Measurements from ENCODE around the gene AMZ1.

DNA sequence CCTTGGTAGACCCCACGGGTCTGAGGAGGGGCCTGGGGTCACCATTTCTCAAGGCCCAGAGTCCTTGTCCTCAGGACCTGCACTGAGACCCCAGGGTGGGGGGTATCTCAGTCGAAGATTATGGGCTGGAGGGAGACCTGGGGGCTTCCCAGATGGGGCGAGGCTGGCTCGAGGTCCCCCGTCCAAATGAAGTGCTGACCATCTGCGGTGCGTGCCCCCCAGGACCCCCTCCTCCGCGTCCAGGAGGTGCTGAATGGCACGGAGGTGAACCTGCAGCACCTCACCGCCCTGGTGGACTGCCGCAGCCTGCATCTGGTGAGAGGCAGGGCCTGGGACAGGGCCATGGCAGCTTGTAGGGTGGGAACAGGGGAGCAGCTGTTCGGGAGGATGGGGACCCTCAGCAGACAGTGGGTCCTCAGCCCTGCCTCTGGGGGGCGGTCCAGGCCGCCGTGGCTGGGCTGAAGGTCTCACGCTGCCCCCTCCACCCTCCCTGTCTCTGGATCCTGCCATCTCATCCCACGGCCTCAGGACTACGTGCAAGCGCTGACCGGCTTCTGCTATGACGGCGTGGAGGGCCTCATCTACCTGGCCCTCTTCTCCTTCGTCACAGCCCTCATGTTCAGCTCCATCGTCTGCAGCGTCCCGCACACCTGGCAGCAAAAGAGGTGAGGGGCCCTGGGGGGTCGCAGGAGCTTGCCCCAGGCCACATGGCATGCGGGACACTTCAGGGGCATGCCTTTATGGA is 32.0 kb upstream of the AMZ1 start:
- TF ChIP-seq CHD2 (IDR thresholded peaks at IDR 0.05; ENCODE audit: borderline replicate concordance, low read depth, low read length): no peak
- no peak for TF ChIP-seq TCF12 (IDR thresholded peaks at IDR 0.05; ENCODE audit: low read depth, low read length)
- TF ChIP-seq, protein P1, sequence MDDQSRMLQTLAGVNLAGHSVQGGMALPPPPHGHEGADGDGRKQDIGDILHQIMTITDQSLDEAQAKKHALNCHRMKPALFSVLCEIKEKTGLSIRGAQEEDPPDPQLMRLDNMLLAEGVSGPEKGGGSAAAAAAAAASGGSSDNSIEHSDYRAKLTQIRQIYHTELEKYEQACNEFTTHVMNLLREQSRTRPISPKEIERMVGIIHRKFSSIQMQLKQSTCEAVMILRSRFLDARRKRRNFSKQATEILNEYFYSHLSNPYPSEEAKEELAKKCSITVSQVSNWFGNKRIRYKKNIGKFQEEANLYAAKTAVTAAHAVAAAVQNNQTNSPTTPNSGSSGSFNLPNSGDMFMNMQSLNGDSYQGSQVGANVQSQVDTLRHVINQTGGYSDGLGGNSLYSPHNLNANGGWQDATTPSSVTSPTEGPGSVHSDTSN (IDR thresholded peaks at IDR 0.05; ENCODE audit: insufficient replicate concordance, low read depth, low read length): no peak
- TF ChIP-seq, protein P2, sequence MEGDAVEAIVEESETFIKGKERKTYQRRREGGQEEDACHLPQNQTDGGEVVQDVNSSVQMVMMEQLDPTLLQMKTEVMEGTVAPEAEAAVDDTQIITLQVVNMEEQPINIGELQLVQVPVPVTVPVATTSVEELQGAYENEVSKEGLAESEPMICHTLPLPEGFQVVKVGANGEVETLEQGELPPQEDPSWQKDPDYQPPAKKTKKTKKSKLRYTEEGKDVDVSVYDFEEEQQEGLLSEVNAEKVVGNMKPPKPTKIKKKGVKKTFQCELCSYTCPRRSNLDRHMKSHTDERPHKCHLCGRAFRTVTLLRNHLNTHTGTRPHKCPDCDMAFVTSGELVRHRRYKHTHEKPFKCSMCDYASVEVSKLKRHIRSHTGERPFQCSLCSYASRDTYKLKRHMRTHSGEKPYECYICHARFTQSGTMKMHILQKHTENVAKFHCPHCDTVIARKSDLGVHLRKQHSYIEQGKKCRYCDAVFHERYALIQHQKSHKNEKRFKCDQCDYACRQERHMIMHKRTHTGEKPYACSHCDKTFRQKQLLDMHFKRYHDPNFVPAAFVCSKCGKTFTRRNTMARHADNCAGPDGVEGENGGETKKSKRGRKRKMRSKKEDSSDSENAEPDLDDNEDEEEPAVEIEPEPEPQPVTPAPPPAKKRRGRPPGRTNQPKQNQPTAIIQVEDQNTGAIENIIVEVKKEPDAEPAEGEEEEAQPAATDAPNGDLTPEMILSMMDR (IDR thresholded peaks at IDR 0.05 in 2 of 3, conservative IDR thresholded peaks at IDR 0.05 in 1 of 3; ENCODE audit: control insufficient read depth in 2 of 3, extremely low read depth in 1 of 3, insufficient read depth in 1 of 3, low read depth in 3 of 3, low read length in 3 of 3): no peak
- TF ChIP-seq POLR2AphosphoS5 (IDR thresholded peaks at IDR 0.05; ENCODE audit: low read length): no peak
- TF ChIP-seq RCOR1 (conservative IDR thresholded peaks at IDR 0.05; ENCODE audit: low read depth, low read length): no peak
- TF ChIP-seq, protein P3, sequence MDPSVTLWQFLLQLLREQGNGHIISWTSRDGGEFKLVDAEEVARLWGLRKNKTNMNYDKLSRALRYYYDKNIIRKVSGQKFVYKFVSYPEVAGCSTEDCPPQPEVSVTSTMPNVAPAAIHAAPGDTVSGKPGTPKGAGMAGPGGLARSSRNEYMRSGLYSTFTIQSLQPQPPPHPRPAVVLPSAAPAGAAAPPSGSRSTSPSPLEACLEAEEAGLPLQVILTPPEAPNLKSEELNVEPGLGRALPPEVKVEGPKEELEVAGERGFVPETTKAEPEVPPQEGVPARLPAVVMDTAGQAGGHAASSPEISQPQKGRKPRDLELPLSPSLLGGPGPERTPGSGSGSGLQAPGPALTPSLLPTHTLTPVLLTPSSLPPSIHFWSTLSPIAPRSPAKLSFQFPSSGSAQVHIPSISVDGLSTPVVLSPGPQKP (IDR thresholded peaks at IDR 0.05; ENCODE audit: low read depth, low read length): no peak
- TF ChIP-seq MXI1 (IDR thresholded peaks at IDR 0.05; ENCODE audit: low read depth, low read length): no peak
- TF ChIP-seq, protein P4, sequence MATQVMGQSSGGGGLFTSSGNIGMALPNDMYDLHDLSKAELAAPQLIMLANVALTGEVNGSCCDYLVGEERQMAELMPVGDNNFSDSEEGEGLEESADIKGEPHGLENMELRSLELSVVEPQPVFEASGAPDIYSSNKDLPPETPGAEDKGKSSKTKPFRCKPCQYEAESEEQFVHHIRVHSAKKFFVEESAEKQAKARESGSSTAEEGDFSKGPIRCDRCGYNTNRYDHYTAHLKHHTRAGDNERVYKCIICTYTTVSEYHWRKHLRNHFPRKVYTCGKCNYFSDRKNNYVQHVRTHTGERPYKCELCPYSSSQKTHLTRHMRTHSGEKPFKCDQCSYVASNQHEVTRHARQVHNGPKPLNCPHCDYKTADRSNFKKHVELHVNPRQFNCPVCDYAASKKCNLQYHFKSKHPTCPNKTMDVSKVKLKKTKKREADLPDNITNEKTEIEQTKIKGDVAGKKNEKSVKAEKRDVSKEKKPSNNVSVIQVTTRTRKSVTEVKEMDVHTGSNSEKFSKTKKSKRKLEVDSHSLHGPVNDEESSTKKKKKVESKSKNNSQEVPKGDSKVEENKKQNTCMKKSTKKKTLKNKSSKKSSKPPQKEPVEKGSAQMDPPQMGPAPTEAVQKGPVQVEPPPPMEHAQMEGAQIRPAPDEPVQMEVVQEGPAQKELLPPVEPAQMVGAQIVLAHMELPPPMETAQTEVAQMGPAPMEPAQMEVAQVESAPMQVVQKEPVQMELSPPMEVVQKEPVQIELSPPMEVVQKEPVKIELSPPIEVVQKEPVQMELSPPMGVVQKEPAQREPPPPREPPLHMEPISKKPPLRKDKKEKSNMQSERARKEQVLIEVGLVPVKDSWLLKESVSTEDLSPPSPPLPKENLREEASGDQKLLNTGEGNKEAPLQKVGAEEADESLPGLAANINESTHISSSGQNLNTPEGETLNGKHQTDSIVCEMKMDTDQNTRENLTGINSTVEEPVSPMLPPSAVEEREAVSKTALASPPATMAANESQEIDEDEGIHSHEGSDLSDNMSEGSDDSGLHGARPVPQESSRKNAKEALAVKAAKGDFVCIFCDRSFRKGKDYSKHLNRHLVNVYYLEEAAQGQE (IDR thresholded peaks at IDR 0.05; ENCODE audit: low read depth, low read length): no peak
- no peak for TF ChIP-seq EZH2 (IDR thresholded peaks at IDR 0.05; ENCODE audit: borderline replicate concordance, control insufficient read depth, low read depth, low read length)
- TF ChIP-seq CREB1 (IDR thresholded peaks at IDR 0.05; ENCODE audit: low read depth): no peak
- TF ChIP-seq GABPA (IDR thresholded peaks at IDR 0.05; ENCODE audit: low read depth): no peak
- no peak for TF ChIP-seq POLR2A (IDR thresholded peaks at IDR 0.05; ENCODE audit: low read depth, low read length)
- TF ChIP-seq PAX5 (IDR thresholded peaks at IDR 0.05; ENCODE audit: borderline replicate concordance, low read depth, low read length): no peak

Measured in GM12878 (cell line).